NCI-H146 treated with DMSO at 0.1 percent for 48 hours (cell line): Measurements from ENCODE around the gene ZNF335.

ENCODE experiments used
- DNase-seq: peaks from one replicate; lab custom pipeline; 2025; ENCODE audit not compliant: unreplicated experiment; lab: John Stamatoyannopoulos, UW

ZNF335 gene

GRCh38 chr20:45952861-45953260 lies 19.1 kb downstream of the ZNF335 start:
- DNase-seq: no peak

GRCh38 chr20:45951925-45952834 lies 19.8 kb downstream of the ZNF335 start:
- no peak for DNase-seq

GRCh38 chr20:45950330-45950646 lies 21.7 kb downstream of the ZNF335 start:
- DNase-seq: no peak

- no peak for DNase-seq
Measured at GRCh38 chr20:45949542-45950329, 22.3 kb downstream of the ZNF335 start.

- no peak for DNase-seq
Measured at GRCh38 chr20:45948742-45949541, 23.1 kb downstream of the ZNF335 start.

GRCh38 chr20:45948261-45948733 lies 23.7 kb downstream of the ZNF335 start:
- no peak for DNase-seq

- no peak for DNase-seq
Measured at GRCh38 chr20:45947110-45947866, 24.7 kb downstream of the ZNF335 start.

GRCh38 chr20:45946149-45946970 lies 25.6 kb downstream of the ZNF335 start:
- DNase-seq: no peak

GRCh38 chr20:45945678-45946148 lies 26.3 kb downstream of the ZNF335 start:
- DNase-seq: no peak

- no peak for DNase-seq
Measured at GRCh38 chr20:45944965-45945677, 26.9 kb downstream of the ZNF335 start.

- no peak for DNase-seq
Measured at GRCh38 chr20:45944151-45944964, 27.6 kb downstream of the ZNF335 start.

GRCh38 chr20:45943613-45944012 lies 28.4 kb downstream of the ZNF335 start:
- DNase-seq: no peak

GRCh38 chr20:45940469-45940868 lies 31.5 kb downstream of the ZNF335 start:
- no peak for DNase-seq

- no peak for DNase-seq
Measured at GRCh38 chr20:45940053-45940452, 31.9 kb downstream of the ZNF335 start.

- no peak for DNase-seq
Measured at GRCh38 chr20:45938727-45939438, 33.1 kb downstream of the ZNF335 start.

- DNase-seq: no peak
Measured at GRCh38 chr20:45937765-45938164, 34.2 kb downstream of the ZNF335 start.

- DNase-seq: no peak
Measured at GRCh38 chr20:45935416-45936046, 36.5 kb downstream of the ZNF335 start.
